Activated CD4-positive, CD25-positive, alpha-beta regulatory T cell treated with anti-CD3 and anti-CD28 coated beads, Interleukin-2, amount 50 U/mL, for 72 hours (primary cell): ENCODE data around the gene ALAS1.

Experiments used
- DNase-seq: peaks from one replicate; pipeline ENCODE4 v3.0.0; 2021

ALAS1 gene

DNA sequence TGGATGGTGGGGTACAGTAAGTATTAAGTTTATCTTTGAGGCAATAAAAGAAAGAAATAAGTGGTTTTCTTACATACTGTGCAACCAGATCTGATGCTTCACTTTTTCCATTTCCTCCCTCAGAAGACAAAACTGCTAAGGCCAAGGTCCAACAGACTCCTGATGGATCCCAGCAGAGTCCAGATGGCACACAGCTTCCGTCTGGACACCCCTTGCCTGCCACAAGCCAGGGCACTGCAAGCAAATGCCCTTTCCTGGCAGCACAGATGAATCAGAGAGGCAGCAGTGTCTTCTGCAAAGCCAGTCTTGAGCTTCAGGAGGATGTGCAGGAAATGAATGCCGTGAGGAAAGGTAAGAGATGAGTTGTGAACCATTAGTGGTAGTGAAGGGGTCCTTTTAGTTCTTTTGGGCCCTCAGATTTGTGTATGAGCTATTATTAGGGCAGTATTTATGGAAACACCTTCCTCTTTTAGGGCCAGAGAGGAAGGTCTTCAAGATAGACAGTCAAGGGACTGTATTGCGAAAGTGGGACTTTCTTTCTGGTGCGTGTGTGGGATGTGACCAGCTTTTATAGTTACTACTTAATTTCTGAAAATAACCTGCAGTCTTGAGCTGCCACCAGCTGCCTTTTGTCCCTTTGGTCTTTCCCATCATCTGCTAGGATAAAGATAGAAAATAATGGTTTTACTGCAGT lies 4.6 kb downstream of the ALAS1 start:
- DNase-seq = no peak

DNA sequence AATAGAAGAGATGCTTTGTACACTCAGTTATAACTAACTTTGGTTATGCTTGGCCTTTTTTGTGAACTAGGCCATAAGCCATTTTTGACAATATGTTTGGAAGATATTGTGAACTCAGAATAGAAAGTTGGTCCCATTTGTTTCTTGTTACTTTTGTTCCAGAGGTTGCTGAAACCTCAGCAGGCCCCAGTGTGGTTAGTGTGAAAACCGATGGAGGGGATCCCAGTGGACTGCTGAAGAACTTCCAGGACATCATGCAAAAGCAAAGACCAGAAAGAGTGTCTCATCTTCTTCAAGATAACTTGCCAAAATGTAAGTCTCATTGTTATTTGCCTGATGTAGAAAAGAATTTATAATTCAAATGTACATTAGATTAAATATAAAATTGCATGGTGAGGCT lies 5.7 kb downstream of the ALAS1 start:
- DNase-seq = no peak

DNA sequence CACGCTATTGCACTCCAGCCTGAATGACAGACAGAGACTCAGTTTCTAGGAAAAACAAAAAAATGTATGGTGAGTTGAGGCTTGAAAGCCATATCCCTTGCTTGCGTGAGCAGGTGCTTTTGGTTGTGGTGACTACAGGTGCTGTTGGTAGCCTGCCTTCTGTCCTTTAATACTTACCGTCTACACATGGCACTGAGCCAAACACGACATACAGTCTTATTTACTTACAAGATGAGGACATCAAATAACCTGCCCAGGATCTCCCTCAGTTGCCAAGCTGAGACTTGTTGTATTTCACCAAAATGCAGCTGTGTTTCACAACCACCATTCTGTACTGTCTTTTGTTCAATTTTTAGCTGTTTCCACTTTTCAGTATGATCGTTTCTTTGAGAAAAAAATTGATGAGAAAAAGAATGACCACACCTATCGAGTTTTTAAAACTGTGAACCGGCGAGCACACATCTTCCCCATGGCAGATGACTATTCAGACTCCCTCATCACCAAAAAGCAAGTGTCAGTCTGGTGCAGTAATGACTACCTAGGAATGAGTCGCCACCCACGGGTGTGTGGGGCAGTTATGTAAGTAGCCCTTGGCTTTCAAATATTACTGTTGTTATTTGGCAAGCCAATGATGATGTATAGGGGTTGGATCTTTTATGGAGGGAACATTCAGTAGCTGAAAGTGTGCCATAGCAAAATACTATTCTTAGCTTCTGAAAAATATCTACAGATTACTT lies 6.5 kb downstream of the ALAS1 start:
- DNase-seq = no peak

DNA sequence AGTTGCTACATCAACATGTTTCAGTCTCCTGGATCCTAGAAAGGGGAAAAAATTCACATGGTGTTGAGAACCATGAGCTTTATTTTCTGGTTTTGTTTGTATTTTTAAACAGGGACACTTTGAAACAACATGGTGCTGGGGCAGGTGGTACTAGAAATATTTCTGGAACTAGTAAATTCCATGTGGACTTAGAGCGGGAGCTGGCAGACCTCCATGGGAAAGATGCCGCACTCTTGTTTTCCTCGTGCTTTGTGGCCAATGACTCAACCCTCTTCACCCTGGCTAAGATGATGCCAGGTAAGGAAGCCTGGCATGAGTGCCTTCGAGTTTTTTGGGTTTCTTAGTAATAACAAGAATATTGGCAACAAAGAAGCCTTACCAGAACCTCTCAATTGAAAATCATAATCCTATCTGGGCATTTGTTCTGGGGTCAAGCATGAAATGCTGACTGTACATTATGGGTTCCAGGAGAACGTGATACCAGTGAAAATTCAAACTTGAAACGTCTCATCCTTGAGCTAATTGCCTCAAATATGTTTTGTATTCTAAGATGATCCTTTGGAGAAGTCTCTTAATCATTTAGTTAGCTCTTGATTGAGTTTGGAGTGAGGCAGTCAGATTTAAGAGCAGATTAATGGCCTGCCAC lies 7.9 kb downstream of the ALAS1 start:
- no peak for DNase-seq

DNA sequence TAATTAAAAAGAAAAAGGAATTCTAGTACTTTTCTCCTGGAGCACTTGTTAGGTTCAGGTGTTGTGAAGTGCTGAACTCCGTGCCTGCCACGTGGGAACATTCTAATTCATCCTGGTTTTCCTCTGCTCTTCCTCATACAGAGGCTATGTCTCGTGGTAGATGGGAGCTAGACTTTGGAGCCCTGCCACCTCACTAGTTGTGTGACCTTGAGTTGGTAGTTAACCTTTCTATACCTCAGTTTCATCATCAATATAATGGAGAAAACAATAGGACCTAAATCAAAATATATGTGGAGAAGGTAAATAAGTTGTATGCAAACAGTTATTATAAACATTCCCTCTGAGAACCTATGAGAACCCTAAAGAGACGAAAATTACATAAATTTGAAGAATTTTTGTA lies 10.6 kb downstream of the ALAS1 start:
- no peak for DNase-seq

DNA sequence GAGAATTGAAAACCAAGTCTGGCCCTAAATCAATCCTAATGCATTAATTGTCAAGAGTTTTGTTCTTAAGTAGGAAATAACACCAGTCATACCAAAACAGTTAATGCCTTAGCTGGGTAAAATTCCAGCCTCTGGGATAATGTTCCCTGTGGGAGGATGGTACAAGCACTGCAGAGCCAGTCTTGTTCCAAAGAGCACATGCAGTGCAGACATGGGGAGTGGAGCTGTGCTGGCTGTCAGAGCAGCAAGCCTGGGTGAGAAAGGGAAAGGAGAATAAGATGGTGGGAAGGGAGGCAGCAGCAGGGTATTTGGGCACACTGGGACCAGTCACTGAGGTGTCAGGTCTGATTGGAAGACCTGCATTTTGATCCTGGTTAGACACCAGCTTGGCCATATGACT lies 12.1 kb downstream of the ALAS1 start:
- no peak for DNase-seq

DNA sequence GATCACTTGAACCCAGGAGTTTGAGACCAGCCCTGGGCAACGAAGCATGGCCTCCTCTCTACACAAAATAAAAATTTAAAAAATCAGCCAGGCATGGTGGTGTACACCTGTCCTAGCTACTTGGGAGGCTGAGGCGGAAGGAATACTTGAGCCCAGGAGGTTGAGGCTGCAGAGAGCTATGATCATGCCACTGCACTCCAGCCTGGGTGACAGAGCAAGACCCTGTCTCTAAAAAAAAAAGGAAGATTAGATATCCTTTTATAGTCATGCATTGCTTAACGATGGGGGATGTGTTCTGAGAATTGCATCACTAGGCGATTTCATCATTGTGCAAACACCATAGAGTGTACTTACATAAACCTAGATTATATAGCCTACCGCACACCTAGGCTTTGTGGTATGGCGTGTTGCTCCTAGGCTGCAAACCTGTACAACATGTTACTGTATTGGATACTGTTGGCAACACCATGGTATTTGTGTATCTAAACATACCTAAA lies 12.6 kb downstream of the ALAS1 start:
- no peak for DNase-seq

DNA sequence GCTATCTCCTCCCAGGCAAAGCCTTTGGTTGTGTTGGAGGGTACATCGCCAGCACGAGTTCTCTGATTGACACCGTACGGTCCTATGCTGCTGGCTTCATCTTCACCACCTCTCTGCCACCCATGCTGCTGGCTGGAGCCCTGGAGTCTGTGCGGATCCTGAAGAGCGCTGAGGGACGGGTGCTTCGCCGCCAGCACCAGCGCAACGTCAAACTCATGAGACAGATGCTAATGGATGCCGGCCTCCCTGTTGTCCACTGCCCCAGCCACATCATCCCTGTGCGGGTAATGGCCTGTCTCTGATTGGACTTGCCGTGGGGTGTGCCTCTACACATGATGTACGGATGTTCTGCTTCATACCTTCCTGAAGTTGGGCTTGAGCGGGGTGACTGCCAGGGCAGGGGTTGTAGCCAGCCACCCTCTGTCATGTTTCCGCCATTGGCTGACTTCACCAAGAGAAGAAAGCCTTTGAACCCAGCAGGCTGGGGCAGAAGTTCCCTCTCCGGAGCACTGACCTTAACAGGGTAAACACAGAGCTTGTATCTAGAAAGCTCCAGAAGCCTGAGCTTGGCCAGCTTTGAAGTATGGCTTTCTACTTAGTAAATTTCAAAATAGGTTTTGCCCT lies 13.4 kb downstream of the ALAS1 start:
- DNase-seq = no peak

DNA sequence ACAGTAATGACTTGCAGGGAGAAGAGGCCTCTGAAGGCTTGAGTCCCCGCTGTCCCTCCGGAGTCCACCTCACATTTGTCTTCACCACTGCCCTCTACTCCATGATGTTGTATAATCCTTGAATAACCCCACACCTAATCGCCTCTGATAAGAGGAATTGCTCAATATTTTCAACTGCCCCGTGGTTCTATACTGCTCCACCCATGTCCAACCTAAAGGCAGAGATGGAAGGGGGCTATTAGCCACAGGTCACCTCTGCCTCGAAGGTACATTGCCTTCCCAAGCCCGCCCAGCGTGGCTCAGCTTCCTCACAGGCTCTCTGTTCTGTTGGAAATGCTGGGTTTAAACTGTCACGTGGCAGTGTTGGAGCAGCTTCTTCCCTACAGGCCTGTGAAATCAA lies 15.0 kb downstream of the ALAS1 start:
- no peak for DNase-seq

DNA sequence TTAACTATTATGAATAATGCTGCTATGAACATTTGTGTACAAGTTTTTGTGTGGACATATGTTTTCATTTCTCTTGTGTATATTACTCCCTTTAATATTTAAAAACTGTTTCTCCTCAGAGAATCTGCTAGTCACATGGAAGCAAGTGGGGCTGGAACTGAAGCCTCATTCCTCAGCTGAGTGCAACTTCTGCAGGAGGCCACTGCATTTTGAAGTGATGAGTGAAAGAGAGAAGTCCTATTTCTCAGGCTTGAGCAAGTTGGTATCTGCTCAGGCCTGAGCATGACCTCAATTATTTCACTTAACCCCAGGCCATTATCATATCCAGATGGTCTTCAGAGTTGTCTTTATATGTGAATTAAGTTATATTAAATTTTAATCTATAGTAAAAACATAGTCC lies 15.9 kb downstream of the ALAS1 start:
- DNase-seq = no peak

DNA sequence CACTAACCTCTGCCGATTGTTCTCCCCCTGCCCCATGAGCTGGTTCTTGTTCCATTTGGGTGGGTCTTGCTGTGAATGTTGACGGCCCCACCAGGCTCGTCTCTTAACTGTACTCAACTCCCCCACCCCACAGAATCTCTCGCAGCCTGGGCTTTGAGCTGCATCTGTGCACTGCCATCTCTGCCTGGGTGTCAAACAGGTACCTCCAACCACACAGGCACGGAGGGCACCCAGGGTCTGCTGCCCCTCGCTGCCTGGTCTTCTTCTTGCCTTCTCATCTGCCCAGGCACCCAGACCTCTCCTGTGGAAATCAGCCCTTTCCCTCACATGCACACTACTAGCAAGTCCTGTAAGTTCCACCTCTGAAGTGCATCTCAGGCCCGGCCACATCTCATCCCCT lies 17.4 kb downstream of the ALAS1 start:
- DNase-seq = no peak

DNA sequence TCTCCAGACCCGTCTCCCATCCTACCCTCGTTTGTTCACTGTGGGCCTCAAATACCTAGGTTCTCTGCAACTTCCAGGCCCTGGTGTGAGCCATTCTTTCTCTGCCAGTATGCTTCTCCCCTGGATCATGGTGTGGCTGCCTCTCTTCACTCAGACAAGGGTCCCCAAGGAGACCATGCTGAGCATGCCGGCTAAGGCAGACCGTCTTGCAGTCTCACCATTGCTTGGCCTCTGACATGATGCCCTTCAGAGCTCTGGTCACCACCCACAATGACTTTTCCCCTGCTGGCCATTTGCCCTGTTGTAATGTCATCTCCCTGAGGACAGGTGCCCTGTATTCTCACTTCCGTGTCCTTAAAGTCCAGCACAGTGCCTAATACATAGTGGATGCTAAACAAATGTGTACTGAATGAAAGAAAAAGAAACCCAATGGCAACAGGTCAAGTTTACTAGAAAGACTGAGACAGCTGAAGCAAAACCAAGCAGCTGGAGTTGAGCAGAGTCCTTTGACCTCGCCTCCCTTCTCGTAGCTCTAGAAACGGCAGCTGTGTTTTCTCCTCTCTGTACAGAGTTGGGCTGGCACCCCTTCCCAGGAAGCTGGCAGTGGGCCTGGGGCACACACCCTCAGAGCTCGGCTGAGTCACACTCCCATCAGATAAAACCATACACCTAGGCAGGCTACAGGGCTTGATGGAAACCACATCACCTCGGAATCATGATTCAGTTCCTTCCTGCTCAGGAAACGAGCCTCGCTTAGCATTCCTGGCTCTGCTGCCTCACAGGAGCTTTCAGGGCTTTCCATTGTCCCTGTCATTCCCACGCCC lies 18.8 kb downstream of the ALAS1 start:
- DNase-seq = no peak

DNA sequence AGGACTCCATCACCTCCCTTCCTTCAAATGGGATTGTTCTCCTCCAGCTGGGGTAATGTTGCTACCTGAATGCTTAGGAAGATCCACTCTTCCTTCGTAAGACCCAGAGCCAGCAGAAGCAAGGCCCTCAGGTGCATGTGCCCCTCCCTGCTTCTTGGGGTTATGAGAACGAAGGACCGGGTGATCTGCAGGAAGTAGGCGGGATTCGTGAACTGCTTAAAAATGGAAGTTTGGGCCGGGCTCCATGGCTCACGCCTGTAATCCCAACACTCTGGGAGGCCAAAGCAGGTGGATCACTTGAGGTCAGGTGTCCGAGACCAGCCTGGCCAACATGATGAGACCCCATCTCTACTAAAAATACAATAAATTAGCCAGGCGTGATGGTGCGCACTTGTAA lies 19.4 kb downstream of the ALAS1 start:
- DNase-seq = no peak

DNA sequence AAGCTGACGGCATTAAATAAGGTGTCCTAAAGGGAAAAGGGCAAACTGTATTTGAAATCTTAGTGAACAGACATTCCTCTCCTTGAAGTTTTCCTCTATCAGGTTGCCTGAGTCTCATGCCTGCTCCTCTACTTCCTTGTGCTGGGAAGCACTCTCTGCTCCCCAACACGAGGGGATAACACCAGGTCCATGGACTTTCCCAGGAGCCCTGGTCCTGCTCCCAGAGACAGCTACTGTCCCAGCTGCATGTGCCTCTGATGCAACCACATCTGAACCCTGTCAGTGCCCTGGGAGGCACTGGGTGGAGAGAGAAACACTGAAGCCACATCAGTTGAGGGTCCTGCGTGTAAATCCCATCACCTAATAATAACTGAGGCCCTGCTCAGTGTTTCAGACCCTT lies 20.1 kb downstream of the ALAS1 start:
- no peak for DNase-seq

DNA sequence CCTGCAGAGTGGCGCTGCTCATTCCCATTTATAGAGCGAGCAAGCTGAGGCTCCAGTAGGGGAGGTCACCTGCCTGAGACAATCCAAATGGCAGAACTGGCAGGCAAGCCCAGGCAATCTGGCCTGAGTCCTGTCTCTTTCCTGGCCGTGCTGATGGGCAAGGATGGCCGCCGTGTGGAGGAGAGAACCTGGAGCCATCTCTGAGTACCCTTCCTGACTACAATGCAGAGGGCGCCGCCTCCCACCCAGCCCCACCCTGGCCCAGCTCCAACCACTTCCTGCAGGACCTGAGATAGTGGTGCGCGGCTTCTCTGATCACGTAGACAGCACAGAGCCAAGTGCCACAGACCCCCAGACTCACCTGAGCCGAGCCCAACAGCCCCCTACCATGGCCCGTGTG lies 20.5 kb downstream of the ALAS1 start:
- DNase-seq = no peak

DNA sequence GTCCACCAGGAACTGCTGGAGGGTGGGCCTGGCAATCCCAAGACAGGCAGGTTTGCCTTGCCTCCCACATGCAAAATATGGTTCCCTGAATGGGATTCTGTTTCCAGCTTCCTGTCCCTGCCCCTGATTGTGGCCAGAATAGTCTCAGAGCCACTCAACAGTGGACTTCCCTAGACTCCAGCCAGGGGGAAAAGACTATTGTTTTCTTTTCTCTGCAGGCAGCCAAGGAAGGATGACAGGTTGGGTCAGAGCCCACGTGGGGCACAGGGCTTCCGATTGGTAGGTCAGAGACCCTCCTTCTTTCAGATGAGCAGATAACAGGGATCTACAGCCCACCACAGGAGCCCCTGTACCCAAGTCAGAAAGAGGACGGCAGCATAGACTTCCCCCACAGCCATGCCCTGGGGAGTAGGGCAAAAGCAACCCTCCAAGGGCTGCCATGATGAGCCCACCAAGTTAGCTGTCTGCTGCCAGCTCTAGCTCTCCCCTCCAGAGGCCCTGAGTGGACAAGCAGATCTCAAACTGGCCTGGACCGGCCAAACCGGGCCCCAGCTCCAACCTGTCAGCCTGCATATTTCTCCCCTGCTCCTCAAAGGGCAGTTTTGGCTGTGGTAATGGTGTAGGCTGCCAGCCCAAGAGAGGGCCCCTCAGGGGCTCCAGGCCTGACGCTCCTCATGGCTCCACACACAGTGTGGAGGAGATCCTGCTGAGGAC lies 21.1 kb downstream of the ALAS1 start:
- no peak for DNase-seq

DNA sequence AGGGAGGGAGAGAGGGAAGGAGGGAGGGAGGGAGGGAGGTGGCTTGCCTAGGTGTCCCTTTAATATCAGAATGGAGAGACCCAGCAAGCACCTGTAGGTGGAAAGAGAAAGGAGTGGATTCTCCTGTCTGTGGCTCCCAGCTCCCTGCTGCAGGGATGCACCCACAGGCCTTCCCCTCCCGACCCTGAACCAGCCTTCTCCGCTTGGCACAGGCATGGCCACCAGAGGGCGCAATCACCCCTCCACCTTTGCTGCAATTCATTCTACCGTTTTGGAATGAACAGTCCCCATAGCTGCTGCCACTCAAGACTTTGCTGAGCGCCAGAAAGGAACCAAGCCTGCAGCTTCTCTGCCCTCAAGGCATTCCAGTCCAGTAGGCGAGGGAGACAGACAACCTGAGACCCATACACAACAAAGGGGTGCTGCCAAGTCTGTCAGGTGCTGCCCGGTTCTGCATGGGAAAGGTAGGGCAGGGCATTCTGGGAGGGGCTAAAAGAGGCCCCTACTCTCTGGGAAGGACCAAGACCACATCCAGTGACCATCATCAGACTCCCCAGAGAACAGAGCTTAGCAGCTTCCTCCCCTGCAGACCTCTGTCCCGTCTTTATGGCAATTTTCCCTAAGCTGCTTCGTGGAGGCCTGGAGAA lies 22.5 kb downstream of the ALAS1 start:
- peak; percentile 90 for DNase-seq

DNA sequence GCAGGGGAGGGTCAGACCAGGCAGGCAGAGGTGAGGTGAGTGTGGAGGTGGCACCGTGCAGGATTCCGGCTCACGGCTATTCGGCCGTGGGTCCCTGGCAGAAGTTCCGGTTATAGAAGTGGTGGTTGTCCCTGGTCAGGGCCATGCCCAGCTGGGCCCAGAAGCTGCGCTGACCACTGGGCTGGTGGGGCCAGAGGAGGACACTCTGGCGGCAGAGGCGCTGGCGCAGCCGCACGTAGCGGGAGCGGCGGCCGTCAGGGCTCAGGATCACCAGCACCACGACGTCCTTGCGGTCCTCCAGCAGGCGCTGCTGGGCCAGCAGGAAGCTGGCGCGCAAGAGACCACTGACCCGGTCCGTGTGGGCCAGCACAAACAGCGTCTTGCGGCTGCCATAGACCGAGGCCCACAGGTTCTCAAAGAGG lies 23.2 kb downstream of the ALAS1 start:
- no peak for DNase-seq

DNA sequence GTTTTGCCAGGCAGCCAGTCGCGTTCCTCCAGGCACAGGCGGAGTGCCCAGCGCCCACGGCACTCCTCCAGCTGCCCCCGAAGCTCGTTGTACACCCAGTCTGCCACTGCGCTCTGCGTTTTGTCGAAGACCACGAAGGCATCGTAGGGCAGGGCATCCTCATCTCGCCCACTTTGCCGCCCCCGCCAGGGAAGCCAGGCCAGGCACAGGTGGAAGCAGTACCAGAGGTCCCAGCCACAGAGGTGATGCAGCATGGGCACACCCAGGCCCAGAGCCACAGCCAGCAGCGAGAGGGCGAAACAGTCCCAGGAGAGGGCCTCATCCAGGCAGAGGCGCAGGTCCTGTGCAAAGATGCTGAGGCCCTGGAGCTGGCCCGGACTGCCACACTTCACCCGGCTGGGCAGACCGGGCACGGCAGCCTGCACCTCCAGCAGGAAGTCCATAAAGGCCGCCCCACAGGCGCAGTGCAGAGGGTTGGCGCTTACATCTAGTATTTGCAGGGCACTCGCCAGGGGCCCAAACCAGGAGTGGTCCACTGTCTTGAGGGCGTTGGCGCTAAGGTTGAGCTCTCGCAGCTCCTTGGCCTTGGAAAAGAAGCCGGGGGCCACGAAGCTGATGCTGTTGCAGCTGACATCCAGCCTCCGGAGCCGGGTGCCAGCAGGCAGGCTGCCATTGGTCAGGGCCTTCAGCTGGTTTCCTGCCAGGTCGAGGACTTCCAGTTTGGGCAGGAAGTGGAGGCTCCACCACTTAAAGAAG lies 23.8 kb downstream of the ALAS1 start:
- peak; percentile 59 for DNase-seq

DNA sequence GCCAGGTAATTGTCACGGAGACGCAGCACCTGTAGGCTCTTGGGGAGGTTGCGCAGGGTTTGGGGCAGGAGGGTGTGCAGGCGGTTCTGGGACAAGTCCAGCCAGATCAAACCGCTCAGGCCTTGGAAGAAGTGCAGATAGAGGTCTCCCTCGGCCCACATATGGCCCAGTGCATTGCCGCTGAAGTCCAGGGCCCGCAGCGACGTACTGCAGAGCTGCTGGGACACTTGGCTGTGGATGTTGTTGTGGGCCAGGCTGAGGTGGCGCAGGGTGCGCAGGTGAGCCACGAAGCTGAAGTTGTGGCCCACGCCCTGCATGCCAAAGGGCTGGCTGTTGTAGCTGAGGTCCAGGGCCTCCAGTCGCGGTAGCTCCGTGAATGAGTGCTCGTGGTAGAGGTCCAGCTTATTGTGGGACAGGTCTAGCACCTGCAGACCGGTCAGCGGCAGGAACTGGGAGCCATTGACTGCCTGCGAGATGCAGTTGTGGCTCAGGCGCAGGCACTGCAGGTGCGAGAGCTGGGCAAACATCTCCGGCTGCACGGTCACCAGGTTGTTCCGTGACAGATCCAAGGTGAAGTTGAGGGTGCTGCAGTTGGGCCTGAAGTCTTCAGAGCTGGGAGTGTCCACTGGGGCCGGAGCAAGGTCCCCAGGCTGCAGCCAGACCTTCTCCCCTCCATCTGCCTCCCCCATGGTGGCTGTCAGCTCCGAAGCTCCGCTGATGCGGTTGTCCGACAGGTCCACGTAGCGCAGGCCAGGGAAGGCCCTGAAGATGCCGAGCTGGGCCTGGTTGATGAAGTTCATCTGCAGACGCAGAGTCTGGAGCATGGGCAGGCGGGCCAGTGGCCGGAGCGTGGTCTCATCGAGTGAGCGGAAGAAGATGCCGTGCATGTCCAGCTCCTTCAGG lies 24.6 kb downstream of the ALAS1 start:
- DNase-seq = no peak
